ENCODE measurements around the gene GPBP1. TPM values are rescaled to one million over a fixed set of nuclear protein-coding genes. Genes with fewer than 3 reads are reported as not detected.

Gene GPBP1
- total RNA-seq, 1 donor from 2014 or later: 45.6 TPM

- Mint-ChIP-seq H3K4me1 (ENCODE audit: low read depth) (peaks cover 24% of the 10 kb centered on the region), H3K27me3 (ENCODE audit: low read depth) (no peaks in the 10 kb centered on the region), H3K9me3 (ENCODE audit: low read depth) (no peaks in the 10 kb centered on the region), H3K27ac (ENCODE audit: unreplicated experiment) (no peak overlapping the region), H3K36me3 (ENCODE audit: low read depth) (peaks cover under 1% of the 10 kb centered on the region), H3K4me3 (ENCODE audit: unreplicated experiment) (no peak overlapping the region)
- TF ChIP-seq CTCF (IDR thresholded peaks at IDR 0.05): no peak
- no peak for DNase-seq (ENCODE audit: low spot score)
Measured at GRCh38 chr5:57202811-57203210, 29.0 kb downstream of the GPBP1 start.

- no peak for DNase-seq (ENCODE audit: low spot score)
- no peaks in the 10 kb centered on the region for H3K9me3 Mint-ChIP-seq (ENCODE audit: low read depth)
- no peak overlapping the region for H3K27ac Mint-ChIP-seq (ENCODE audit: unreplicated experiment)
- H3K27me3 Mint-ChIP-seq (ENCODE audit: low read depth): no peaks in the 10 kb centered on the region
- TF ChIP-seq CTCF (IDR thresholded peaks at IDR 0.05): no peak
- H3K4me1 Mint-ChIP-seq (ENCODE audit: low read depth): peaks cover 46% of the 10 kb centered on the region
- H3K36me3 Mint-ChIP-seq (ENCODE audit: low read depth): peaks cover 2% of the 10 kb centered on the region
- no peak overlapping the region for H3K4me3 Mint-ChIP-seq (ENCODE audit: unreplicated experiment)
Measured at GRCh38 chr5:57207007-57207653, 33.3 kb downstream of the GPBP1 start.

GRCh38 chr5:57207681-57208080 lies 33.8 kb downstream of the GPBP1 start:
- no peak for TF ChIP-seq CTCF (IDR thresholded peaks at IDR 0.05)
- Mint-ChIP-seq H3K36me3 (ENCODE audit: low read depth) (peaks cover 2% of the 10 kb centered on the region), H3K4me1 (ENCODE audit: low read depth) (peaks cover 45% of the 10 kb centered on the region), H3K27me3 (ENCODE audit: low read depth) (no peaks in the 10 kb centered on the region), H3K27ac (ENCODE audit: unreplicated experiment) (no peak overlapping the region), H3K4me3 (ENCODE audit: unreplicated experiment) (no peak overlapping the region), H3K9me3 (ENCODE audit: low read depth) (no peaks in the 10 kb centered on the region)
- DNase-seq (ENCODE audit: low spot score): no peak

GRCh38 chr5:57209316-57210040 lies 35.6 kb downstream of the GPBP1 start:
- Mint-ChIP-seq H3K4me3 (ENCODE audit: unreplicated experiment) (no peak overlapping the region), H3K27ac (ENCODE audit: unreplicated experiment) (peak overlapping the region; percentile 17), H3K4me1 (ENCODE audit: low read depth) (peaks cover 42% of the 10 kb centered on the region), H3K9me3 (ENCODE audit: low read depth) (no peaks in the 10 kb centered on the region), H3K27me3 (ENCODE audit: low read depth) (no peaks in the 10 kb centered on the region), H3K36me3 (ENCODE audit: low read depth) (peaks cover 2% of the 10 kb centered on the region)
- no peak for DNase-seq (ENCODE audit: low spot score)
- no peak for TF ChIP-seq CTCF (IDR thresholded peaks at IDR 0.05)

GRCh38 chr5:57210633-57211032 lies 36.8 kb downstream of the GPBP1 start:
- Mint-ChIP-seq H3K4me3 (ENCODE audit: unreplicated experiment) (no peak overlapping the region), H3K27ac (ENCODE audit: unreplicated experiment) (no peak overlapping the region), H3K36me3 (ENCODE audit: low read depth) (peaks cover 8% of the 10 kb centered on the region), H3K27me3 (ENCODE audit: low read depth) (no peaks in the 10 kb centered on the region), H3K4me1 (ENCODE audit: low read depth) (peaks cover 46% of the 10 kb centered on the region), H3K9me3 (ENCODE audit: low read depth) (no peaks in the 10 kb centered on the region)
- no peak for TF ChIP-seq CTCF (IDR thresholded peaks at IDR 0.05)
- DNase-seq (ENCODE audit: low spot score): no peak

All from chondrocyte (in vitro differentiated cells).